Fibroblast of mammary gland (primary cell): ENCODE results near the gene ANKRD18A.

ENCODE experiments used
- DNase-seq: peaks from one replicate; pipeline ENCODE4 v3.0.0-alpha.2; 2010; ENCODE audit warnings: low read depth
- H3K4me3 ChIP-seq: 2 replicates; pipeline ENCODE4 v1.5.1; 2011; ENCODE audit warnings: low read depth, mild to moderate bottlenecking, low read length, moderate library complexity; ENCODE audit not compliant: control insufficient read depth
- TF ChIP-seq, protein P1 (sequence below): conservative IDR thresholded peaks from 2 replicates; pipeline ENCODE4 v1.5.1; 2011; ENCODE audit warnings: low read depth, low read length, inconsistent platforms; ENCODE audit not compliant: control insufficient read depth, insufficient read depth

Gene ANKRD18A

DNA sequence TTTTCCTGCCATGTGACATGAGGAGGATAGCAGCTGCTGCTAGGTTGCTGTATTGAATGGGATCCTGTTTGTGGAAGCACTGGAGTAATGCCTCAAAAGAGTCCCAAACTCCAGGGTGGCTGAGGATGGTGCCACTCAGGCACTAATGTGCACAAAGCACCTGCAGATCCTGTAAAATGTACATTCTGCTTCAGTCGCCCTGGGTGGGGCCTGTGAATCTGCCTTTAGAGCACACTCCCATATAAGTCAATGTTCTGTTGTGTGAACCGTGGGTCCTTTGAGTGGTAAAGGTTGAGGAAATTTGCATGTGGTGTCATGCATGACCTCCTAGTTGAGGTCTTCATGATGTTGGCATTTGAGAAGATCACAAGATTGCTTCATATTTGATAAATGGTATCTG is 31.6 kb upstream of the ANKRD18A start:
- no peak for DNase-seq
- TF ChIP-seq, protein P1, sequence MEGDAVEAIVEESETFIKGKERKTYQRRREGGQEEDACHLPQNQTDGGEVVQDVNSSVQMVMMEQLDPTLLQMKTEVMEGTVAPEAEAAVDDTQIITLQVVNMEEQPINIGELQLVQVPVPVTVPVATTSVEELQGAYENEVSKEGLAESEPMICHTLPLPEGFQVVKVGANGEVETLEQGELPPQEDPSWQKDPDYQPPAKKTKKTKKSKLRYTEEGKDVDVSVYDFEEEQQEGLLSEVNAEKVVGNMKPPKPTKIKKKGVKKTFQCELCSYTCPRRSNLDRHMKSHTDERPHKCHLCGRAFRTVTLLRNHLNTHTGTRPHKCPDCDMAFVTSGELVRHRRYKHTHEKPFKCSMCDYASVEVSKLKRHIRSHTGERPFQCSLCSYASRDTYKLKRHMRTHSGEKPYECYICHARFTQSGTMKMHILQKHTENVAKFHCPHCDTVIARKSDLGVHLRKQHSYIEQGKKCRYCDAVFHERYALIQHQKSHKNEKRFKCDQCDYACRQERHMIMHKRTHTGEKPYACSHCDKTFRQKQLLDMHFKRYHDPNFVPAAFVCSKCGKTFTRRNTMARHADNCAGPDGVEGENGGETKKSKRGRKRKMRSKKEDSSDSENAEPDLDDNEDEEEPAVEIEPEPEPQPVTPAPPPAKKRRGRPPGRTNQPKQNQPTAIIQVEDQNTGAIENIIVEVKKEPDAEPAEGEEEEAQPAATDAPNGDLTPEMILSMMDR = no peak
- no peak overlapping the region for H3K4me3 ChIP-seq

DNA sequence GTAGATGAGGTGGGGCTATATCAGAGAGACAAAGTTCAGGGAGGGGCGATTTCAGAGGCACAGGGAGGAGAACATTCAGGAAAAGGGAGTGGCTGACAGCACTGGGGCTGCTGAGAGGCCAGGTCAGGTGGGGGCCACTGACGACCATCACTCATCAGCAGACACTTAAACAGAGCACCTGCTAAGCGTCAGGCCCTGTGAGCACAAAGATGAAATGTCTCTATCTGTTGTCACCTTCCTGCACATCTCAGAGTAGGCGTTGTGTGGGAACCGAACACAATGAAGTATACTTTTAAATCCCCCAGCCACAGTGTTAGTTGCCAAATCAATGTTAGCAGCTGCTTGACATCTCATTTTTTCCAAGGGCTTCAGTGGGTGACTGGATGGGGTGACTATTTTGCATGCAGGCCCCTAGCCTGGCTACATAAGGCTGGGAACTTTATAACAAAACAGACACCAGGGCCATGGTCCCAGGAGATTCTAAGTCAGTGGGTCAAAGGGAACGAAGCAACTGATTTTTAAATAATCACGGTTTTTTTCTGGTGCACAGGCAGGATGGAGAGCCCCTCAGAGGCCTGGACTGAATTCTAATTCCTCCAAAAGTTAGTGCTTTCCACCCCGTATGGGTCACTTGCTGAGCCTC is 31.1 kb upstream of the ANKRD18A start:
- DNase-seq = no peak
- TF ChIP-seq, protein P1 = no peak
- no peak overlapping the region for H3K4me3 ChIP-seq

DNA sequence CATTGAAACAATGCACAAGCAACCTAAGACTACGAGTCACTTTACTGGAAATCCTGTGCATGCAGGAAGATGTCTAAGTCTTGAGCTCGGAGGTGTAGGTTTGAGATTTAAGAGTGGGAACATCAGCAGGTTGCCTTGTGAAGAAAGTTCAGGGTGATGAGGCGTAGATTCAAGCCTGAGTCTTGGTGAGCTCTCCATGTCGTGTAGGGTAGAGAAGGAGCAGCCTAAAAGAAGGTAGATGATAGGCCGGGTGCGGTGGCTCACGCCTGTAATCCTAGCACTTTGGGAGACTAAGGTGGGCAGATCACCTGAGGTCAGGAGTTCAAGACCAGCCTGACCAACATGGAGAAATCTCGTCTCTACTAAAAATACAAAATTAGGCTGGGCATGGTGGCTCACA is 30.2 kb upstream of the ANKRD18A start:
- TF ChIP-seq, protein P1 = no peak
- H3K4me3 ChIP-seq = no peak overlapping the region
- DNase-seq = no peak

DNA sequence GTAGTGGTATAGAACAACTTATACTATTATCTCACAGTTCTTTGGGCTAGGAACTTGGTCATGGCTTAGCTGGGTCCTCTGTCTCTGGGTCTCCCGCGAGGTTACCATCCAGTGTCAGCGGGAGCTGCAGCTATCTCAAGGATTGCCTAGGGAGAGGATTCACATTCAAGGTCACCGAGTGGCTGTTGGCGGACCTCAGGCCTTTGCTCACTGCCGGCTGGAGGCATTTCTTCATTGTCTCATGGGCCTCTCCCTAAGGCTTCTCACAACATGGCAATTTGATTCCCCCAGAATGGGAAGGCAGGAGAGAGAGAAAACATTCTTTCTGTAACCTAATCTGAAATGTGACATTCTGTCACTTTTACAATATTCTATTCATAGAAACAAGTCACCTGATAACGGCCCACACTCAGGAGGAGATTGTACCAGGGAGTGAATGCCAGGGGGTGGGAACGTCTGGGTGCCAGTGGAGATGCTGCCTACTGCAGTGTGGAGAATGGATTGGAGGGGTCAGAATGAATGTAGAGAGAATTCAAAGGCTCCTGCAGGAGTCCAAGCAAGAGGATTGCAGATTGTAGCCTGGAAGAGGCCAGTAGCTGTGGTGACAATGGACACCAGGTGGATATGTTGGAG is 29.5 kb upstream of the ANKRD18A start:
- DNase-seq = no peak
- TF ChIP-seq, protein P1 = no peak
- H3K4me3 ChIP-seq = no peak overlapping the region

DNA sequence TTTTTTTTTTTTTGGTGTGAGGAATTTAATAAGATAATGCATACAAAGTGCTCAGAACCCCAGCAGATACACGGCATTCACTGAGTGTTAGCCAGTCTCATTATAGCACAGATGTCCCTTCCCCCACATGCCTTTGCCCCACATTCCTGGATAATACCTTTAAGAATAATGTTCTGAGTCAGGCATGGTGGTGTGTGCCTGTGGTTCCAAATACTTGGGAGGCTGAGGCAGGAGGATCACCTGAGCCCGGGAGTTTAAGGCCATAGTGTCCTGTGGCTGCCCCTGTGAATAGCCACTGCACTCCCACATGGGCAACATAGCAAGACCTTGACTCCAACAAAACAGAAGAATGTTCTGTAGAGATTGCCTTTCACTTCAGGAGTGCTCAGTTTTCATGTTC is 24.2 kb upstream of the ANKRD18A start:
- TF ChIP-seq, protein P1 = no peak
- no peak overlapping the region for H3K4me3 ChIP-seq

DNA sequence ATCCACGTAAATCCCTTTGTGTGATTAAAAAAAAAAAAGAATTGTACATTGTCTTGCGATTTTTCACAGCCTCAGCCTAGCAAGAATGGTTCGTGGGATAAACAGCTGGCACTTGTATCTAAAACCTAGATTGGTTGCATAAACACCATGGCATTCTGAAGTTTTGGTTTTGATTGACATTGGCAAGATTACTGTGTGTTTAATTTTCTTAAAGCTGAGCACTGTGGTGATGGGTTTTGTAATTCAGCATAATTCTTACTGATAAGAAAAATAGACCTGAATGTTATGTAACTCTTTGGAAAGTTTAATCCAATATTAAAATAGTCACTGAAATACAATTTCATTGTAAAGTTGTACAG is 23.4 kb upstream of the ANKRD18A start:
- no peak overlapping the region for H3K4me3 ChIP-seq
- TF ChIP-seq, protein P1 = no peak
- DNase-seq = no peak

More for the DNA sequence above, 24.2 kb upstream of the ANKRD18A start:
- no peak for DNase-seq
